Measurements from ENCODE around the gene RMP24.

Gene RMP24

DNA sequence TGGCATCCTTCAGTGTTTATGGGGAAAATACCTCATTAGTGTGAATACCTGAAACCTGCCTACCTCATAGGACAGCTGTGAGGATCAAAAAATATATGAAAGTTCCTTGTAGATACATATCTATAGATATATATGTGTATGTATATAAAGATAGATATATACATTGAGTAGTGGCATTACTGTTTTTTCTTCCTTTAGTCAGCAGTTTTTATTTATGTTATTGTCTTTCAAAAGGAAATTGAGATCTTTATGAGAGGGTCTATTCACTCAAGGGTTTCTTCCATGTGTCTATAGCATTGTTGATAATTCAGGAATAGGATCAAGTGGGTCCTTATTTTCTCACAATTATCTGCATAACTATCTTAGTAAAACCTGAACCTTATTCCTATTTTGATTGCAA is 6.6 kb downstream of the RMP24 start:
- H3K36me3 ChIP-seq (ENCODE audit: insufficient read depth): peaks cover 6% of the 10 kb centered on the region
- no peaks in the 10 kb centered on the region for H3K4me1 ChIP-seq (ENCODE audit: insufficient read depth)
- H3K4me3 ChIP-seq (ENCODE audit: low read depth, low read length): no peak overlapping the region
- H3K27ac ChIP-seq (ENCODE audit: low read depth): no peak overlapping the region
- DNase-seq (ENCODE audit: extremely low spot score): no peak

DNA sequence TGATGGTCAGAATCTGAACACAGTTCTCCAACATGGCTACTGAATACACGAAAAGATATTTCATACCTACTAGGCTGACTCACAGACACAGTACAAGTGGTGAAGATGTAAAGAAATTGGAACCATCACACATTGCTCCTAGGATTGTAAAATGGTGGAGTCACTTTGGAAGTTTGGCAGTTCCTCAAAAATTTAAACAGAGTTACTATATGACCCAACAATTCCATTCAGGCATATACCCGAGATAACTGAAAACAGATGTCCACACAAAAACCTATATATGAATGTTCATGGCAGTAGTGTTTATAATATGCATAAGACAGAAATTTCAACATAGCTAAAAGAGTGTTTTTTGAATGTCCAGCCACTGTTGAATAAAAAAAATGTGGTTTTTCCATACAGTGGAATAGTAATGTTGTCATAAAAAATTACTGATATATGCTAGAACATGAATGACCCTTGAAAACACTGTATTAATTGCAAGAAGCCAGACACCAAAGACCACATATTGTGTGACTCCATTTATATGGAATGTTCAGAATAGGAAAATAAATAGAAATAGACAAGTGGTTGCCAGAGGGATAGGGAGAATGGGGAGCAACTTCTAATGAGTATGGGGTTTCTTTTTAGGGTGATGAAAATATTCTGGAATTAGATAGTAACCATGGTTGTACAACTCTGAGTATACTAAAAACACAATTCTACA is 10.1 kb downstream of the RMP24 start:
- Histone ChIP-seq H3K4me1 (ENCODE audit: insufficient read depth) (no peaks in the 10 kb centered on the region), H3K36me3 (ENCODE audit: insufficient read depth) (peaks cover 6% of the 10 kb centered on the region), H3K4me3 (ENCODE audit: low read depth, low read length) (no peak overlapping the region), H3K27ac (ENCODE audit: low read depth) (no peak overlapping the region)
- DNase-seq (ENCODE audit: extremely low spot score): no peak
- 69% methylated on average over 2 of the region's 2 CpGs for WGBS

DNA sequence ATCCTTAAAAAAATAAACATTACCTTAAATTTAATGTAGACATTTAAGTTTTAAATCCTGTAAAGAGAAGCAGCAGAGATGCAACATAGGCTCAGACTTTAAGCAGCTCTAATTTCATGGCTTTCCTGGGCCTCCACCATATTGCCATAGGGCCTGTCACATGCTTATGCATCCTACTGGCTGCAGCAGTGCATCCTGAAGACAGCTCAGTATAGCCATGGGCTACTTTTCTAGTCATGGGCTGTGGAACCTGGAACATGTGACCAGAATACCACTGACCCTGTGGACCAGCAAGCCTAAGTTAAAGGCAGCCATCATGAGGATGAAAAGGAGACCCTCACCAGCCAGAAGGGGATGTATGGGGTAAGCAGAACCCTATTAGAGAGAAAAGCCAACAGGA is 10.7 kb downstream of the RMP24 start:
- peaks cover 6% of the 10 kb centered on the region for H3K36me3 ChIP-seq (ENCODE audit: insufficient read depth)
- DNase-seq (ENCODE audit: extremely low spot score): no peak
- H3K4me3 ChIP-seq (ENCODE audit: low read depth, low read length): no peak overlapping the region
- H3K4me1 ChIP-seq (ENCODE audit: insufficient read depth): no peaks in the 10 kb centered on the region
- no peak overlapping the region for H3K27ac ChIP-seq (ENCODE audit: low read depth)

DNA sequence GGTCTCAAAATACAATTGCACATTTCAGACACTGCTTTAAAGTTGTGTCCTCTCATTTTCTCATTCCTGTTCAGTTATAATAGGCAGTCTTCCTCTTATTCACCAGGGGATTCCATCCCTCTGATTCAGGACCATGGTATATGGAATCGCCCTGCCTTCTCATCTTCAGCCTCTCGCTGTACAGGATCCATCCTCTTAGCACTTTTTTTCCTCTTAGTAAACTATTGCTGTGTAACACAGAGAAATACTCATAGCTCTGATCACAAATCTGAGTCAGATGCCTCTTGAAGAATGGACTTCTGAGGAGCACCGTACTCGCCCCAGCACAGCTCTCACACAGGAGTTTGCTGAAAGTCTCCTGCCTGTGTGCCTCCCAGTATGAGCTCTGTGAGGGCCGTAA is 11.3 kb downstream of the RMP24 start:
- Histone ChIP-seq H3K27ac (ENCODE audit: low read depth) (no peak overlapping the region), H3K36me3 (ENCODE audit: insufficient read depth) (peaks cover 6% of the 10 kb centered on the region), H3K4me1 (ENCODE audit: insufficient read depth) (no peaks in the 10 kb centered on the region), H3K4me3 (ENCODE audit: low read depth, low read length) (no peak overlapping the region)
- no peak for DNase-seq (ENCODE audit: extremely low spot score)
- WGBS: 92% methylated on average over 5 of the region's 5 CpGs

DNA sequence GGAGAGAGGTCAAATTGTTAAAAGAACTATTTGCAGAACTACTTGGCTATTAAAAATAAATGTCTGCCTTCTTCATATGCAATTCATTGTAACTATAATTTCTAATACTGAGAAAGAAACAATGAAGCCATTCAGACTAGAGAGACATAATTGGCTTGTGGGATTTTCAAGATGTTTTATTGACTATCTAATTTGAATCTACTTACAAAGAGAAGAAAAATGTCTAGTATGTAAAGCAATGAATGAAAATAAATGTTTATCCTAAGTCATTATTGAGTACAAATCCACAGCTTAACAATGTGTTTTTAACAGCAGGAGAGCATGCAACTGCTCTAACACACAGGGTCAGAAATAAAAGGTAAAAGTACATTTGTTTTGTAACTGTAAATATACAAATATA is 19.2 kb downstream of the RMP24 start:
- Histone ChIP-seq H3K36me3 (ENCODE audit: insufficient read depth) (no peaks in the 10 kb centered on the region), H3K4me3 (ENCODE audit: low read depth, low read length) (no peak overlapping the region), H3K27ac (ENCODE audit: low read depth) (no peak overlapping the region)

DNA sequence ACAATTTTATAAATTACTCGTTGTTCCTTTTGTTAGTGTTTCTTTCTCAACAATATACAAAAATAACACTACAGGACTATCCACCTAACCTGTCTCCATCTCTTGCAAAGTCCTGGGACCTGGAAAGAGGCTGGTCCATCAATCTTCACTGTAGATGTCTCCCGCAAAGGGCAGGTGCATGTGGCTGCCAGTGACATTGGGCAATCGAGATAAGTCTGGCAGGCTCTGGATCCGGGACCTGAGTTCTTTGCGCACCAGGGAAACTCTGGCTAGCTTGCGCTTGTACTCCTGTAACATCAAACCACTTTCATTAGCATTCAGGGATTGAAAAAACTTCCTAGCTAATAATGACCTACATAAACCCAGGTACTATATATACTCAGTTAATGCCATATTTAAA is 20.5 kb downstream of the RMP24 start:
- DNase-seq (ENCODE audit: extremely low spot score): no peak
- no peak overlapping the region for H3K4me3 ChIP-seq (ENCODE audit: low read depth, low read length)
- H3K36me3 ChIP-seq (ENCODE audit: insufficient read depth): no peaks in the 10 kb centered on the region
- WGBS: 96% methylated on average over 6 of the region's 6 CpGs
- no peaks in the 10 kb centered on the region for H3K4me1 ChIP-seq (ENCODE audit: insufficient read depth)
- no peak overlapping the region for H3K27ac ChIP-seq (ENCODE audit: low read depth)

More for the DNA sequence above, 19.2 kb downstream of the RMP24 start:
- H3K4me1 ChIP-seq (ENCODE audit: insufficient read depth): no peaks in the 10 kb centered on the region
- DNase-seq (ENCODE audit: extremely low spot score): no peak

DNA sequence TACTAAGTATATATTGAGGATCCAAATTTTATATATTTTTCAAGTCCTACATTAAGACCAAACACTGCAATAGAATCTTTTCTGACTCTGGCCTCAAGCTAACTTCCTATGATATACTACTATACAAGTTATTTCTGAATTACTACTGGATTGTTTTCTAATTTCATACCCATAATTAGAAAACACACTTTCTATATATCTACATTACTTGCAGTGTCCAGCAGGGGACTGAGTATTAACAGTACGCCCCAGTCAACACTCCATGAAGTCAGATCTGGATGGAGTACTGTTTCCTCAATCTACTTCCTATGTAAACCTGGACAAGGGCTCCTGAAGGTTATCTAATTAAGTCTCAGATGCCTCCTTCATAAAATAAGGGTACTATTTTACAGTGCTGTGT is 26.5 kb downstream of the RMP24 start:
- Histone ChIP-seq H3K36me3 (ENCODE audit: insufficient read depth) (no peaks in the 10 kb centered on the region), H3K4me1 (ENCODE audit: insufficient read depth) (no peaks in the 10 kb centered on the region), H3K4me3 (ENCODE audit: low read depth, low read length) (no peak overlapping the region), H3K27ac (ENCODE audit: low read depth) (no peak overlapping the region)
- 64% methylated on average over 1 of the region's 1 CpG for WGBS
- no peak for DNase-seq (ENCODE audit: extremely low spot score)

DNA sequence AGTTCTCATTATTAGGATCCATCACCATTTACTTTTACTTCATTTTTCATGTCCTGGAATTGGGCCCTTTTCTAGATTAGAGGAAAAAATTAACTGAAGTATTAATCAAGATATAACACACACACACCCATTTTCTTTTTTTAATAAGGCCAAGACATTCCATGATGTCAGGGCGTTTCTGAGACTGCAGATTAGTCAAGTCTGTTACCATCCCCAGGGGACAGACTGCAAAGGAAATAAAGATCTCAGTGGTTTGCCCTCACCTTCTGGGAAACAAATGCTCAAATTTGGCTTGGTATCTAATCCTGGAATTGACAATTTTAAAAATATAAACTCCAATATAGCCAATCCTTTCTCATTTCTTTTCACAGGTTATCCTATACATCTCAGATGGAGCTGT is 27.4 kb downstream of the RMP24 start:
- H3K27ac ChIP-seq (ENCODE audit: low read depth): no peak overlapping the region
- no peak for DNase-seq (ENCODE audit: extremely low spot score)
- no peak overlapping the region for H3K4me3 ChIP-seq (ENCODE audit: low read depth, low read length)
- 51% methylated on average over 1 of the region's 1 CpG for WGBS
- H3K4me1 ChIP-seq (ENCODE audit: insufficient read depth): no peaks in the 10 kb centered on the region
- H3K36me3 ChIP-seq (ENCODE audit: insufficient read depth): no peaks in the 10 kb centered on the region

DNA sequence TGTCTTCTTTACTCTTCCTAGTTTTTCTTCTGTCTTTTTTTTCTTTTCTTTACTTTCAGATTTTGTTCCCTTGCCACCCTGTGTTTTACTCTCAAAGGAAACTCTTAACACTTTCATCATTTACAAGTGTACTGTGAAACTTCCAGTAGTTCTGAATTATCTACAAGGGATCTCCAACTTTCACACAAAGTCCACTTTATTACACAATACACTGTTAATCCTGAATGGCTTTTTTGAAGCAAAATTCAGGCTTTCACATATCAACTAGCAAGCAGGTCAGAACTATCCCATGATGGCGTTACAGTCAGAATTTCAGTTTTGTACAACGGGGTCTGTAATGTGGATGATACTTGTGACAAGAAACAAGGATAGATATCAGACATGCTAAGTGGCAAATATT is 34.5 kb downstream of the RMP24 start:
- DNase-seq (ENCODE audit: extremely low spot score): no peak
- Histone ChIP-seq H3K4me3 (ENCODE audit: low read depth, low read length) (no peak overlapping the region), H3K4me1 (ENCODE audit: insufficient read depth) (no peaks in the 10 kb centered on the region), H3K36me3 (ENCODE audit: insufficient read depth) (no peaks in the 10 kb centered on the region), H3K27ac (ENCODE audit: low read depth) (no peak overlapping the region)
- WGBS: 92% methylated on average over 2 of the region's 2 CpGs

DNA sequence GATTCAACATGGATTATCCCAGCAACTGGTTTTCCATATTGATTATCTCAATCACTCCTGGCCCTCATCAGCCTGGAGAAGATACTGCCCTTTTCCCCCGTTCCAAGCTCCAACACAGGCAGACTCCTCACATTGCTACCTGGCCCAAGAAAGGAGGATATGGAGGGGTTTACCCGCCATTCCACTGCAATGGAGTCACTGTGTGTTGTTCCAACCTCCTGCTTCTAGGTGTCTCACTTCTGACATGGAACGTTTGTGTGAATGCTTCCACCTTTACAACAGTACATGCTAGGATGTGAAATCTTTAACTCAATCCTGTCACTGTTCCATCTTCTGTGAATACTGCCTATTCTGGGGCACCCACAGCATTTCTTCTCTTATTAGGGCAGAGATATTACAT is 36.7 kb downstream of the RMP24 start:
- 78% methylated on average over 3 of the region's 3 CpGs for WGBS
- Histone ChIP-seq H3K4me1 (ENCODE audit: insufficient read depth) (no peaks in the 10 kb centered on the region), H3K27ac (ENCODE audit: low read depth) (no peak overlapping the region), H3K36me3 (ENCODE audit: insufficient read depth) (no peaks in the 10 kb centered on the region), H3K4me3 (ENCODE audit: low read depth, low read length) (no peak overlapping the region)
- DNase-seq (ENCODE audit: extremely low spot score): no peak

DNA sequence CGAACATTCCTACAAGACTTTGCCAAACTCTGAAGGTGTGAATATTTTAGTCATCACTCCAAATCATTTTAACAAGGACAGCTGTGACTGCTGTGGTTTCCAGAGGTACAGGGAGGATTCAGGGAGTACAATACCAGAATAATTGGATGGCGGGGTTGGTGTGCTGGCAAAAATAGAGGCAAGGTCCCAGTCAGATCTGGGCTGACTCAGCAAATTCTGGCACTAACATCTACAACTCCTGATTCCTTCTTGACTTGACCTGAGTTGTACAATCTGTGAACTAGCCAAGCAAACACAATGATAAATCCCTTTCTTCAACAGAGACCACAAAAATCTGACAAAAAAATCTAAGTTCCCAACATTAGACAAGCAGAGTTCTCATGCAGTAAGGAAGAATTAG is 40.4 kb downstream of the RMP24 start:
- no peak for DNase-seq (ENCODE audit: extremely low spot score)
- 96% methylated on average over 2 of the region's 2 CpGs for WGBS
- Histone ChIP-seq H3K27ac (ENCODE audit: low read depth) (no peak overlapping the region), H3K4me1 (ENCODE audit: insufficient read depth) (no peaks in the 10 kb centered on the region), H3K36me3 (ENCODE audit: insufficient read depth) (no peaks in the 10 kb centered on the region), H3K4me3 (ENCODE audit: low read depth, low read length) (no peak overlapping the region)

DNA sequence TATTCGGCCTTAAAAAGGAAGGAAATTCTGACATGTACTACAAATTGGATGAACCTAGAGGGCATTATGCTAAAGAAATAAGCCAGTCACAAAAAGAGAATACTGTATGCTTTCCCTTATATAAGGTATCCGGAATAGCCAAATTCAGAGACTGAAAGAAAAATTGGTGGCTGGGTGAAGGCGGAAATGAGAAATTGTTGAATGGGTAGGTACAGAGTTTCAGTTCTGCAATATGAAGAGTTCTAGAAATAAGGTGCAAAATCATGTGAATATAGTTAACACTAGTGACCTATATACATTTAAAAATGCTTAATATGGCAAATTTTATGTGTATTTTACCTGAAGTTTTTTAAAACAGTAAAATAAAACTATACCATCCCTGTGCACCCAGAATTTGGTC is 43.1 kb downstream of the RMP24 start:
- no peak overlapping the region for H3K27ac ChIP-seq (ENCODE audit: low read depth)
- DNase-seq (ENCODE audit: extremely low spot score): no peak
- H3K36me3 ChIP-seq (ENCODE audit: insufficient read depth): no peaks in the 10 kb centered on the region
- WGBS: 95% methylated on average over 3 of the region's 3 CpGs
- H3K4me3 ChIP-seq (ENCODE audit: low read depth, low read length): no peak overlapping the region
- no peaks in the 10 kb centered on the region for H3K4me1 ChIP-seq (ENCODE audit: insufficient read depth)

DNA sequence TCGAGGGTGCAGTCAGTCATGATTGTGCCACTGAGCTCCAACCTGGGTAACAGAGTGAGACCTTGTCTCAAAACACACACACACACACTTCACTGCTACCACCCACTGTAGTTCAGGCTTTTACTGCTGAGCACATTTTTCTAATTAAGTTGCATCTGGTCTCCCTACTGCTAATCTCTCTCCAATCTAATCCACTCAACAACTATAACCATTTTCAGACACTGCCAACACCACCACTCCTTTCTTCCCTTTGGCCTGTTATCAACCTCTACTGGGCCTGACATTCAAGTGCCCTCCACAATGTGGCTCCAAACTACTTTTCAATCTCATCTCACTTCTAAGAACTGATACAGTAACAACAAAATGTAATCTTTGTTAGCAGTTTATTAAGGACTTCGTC is 44.8 kb downstream of the RMP24 start:
- no peak overlapping the region for H3K27ac ChIP-seq (ENCODE audit: low read depth)
- no peak overlapping the region for H3K4me3 ChIP-seq (ENCODE audit: low read depth, low read length)
- H3K4me1 ChIP-seq (ENCODE audit: insufficient read depth): no peaks in the 10 kb centered on the region
- 79% methylated on average over 2 of the region's 2 CpGs for WGBS
- no peaks in the 10 kb centered on the region for H3K36me3 ChIP-seq (ENCODE audit: insufficient read depth)
- no peak for DNase-seq (ENCODE audit: extremely low spot score)

DNA sequence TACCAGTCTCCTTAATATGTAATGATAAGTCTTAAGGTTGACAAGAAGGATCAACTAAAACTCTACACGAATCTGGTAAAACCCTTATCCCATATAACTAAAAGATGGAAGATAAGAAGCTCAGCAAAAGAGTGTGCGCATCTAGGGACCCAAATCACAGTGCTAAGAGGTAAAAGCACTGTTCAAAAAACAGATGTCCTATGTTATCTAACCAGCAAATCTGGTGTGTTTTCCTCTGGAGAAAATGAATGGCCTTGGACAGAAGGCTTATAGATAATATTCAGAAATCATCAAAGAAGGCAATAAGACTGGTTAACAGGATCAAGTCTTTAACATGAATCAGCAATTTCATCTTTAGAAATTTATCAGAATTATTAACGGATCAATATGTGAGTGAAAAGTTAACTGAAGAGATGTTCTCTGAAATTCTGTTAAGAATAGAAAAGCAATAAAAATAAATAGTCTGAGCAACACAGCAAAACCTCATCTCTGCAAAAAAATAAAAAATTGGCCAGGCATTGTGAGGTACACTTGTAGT is 47.8 kb downstream of the RMP24 start:
- H3K36me3 ChIP-seq (ENCODE audit: insufficient read depth): no peaks in the 10 kb centered on the region
- 79% methylated on average over 3 of the region's 3 CpGs for WGBS
- no peak for DNase-seq (ENCODE audit: extremely low spot score)
- no peak overlapping the region for H3K27ac ChIP-seq (ENCODE audit: low read depth)
- no peaks in the 10 kb centered on the region for H3K4me1 ChIP-seq (ENCODE audit: insufficient read depth)
- no peak overlapping the region for H3K4me3 ChIP-seq (ENCODE audit: low read depth, low read length)

DNA sequence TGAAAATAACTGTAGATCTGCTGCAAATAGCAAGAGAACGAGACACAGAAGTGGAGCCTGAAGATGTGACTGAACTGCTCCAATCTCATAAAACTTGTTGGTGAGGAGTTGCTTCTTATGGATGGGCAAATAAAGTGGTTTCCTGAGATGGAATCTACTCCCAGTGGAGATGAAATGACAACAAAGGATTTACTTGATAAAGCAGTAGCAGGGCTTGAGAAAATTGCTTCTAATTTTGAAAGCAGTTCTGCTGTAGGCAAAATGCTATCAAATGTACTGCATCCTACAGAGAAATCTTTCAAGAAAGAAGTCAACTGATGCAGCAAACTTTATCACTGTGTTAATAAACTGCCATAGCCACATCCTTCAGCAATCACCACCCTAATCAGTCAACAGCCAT is 50.9 kb downstream of the RMP24 start:
- H3K4me1 ChIP-seq (ENCODE audit: insufficient read depth): no peaks in the 10 kb centered on the region
- no peak overlapping the region for H3K4me3 ChIP-seq (ENCODE audit: low read depth, low read length)
- no peaks in the 10 kb centered on the region for H3K36me3 ChIP-seq (ENCODE audit: insufficient read depth)
- 74% methylated on average over 1 of the region's 1 CpG for WGBS
- no peak overlapping the region for H3K27ac ChIP-seq (ENCODE audit: low read depth)
- no peak for DNase-seq (ENCODE audit: extremely low spot score)

Measured in urinary bladder (tissue), 3 donors.